ENCODE measurements around the gene PPFIBP2. TPM values are rescaled to one million over a fixed set of nuclear protein-coding genes. Genes with fewer than 3 reads are reported as not detected.

The PPFIBP2 gene
- 57.5 TPM for polyA plus RNA-seq (2013, experiment 1 of 2)
- polyA plus RNA-seq (2013, experiment 2 of 2), result 54.4 TPM

GRCh38 chr11:7513234-7514098, at the start of gene PPFIBP2:
PPFIBP2 (plus strand) TSS chr11:7513999; CDS start chr11:7549476, 35,477 bp downstream.
- Histone ChIP-seq H3K4me3 (ENCODE audit: extremely low read depth, insufficient read depth, low read length, poor library complexity, severe bottlenecking) (peak within 1 kb of the TSS; percentile 68), H3K27ac (ENCODE audit: low read depth, low read length, severe bottlenecking) (peak within 1 kb of the TSS; percentile 53), H3K9me3 (ENCODE audit: control insufficient read depth, low read length) (no peaks in the 10 kb centered on the region), H3K36me3 (ENCODE audit: control insufficient read depth, insufficient read depth, low read length) (no peaks in the 10 kb centered on the region), H3K4me1 (ENCODE audit: control insufficient read depth, insufficient read depth, low read length, poor library complexity, severe bottlenecking) (peaks cover 5% of the 10 kb centered on the region)
- WGBS, 2 experiments (ENCODE audit: insufficient coverage in 2 of 2), result 0 to 1% methylated on average over 32 to 35 of the region's 79 CpGs

GRCh38 chr11:7467652-7468051, 46.1 kb upstream of the PPFIBP2 start:
- H3K4me1 ChIP-seq (ENCODE audit: control insufficient read depth, insufficient read depth, low read length, poor library complexity, severe bottlenecking), result no peaks in the 10 kb centered on the region
- no peak overlapping the region for H3K4me3 ChIP-seq (ENCODE audit: extremely low read depth, insufficient read depth, low read length, poor library complexity, severe bottlenecking)
- WGBS, 2 experiments (ENCODE audit: insufficient coverage in 2 of 2), result 84 to 87% methylated on average over 2 of the region's 2 CpGs

GRCh38 chr11:7469351-7469865, 44.4 kb upstream of the PPFIBP2 start:
- Histone ChIP-seq H3K36me3 (ENCODE audit: control insufficient read depth, insufficient read depth, low read length) (no peaks in the 10 kb centered on the region), H3K4me1 (ENCODE audit: control insufficient read depth, insufficient read depth, low read length, poor library complexity, severe bottlenecking) (no peaks in the 10 kb centered on the region), H3K4me3 (ENCODE audit: extremely low read depth, insufficient read depth, low read length, poor library complexity, severe bottlenecking) (no peak overlapping the region), H3K27ac (ENCODE audit: low read depth, low read length, severe bottlenecking) (no peak overlapping the region), H3K9me3 (ENCODE audit: control insufficient read depth, low read length) (no peaks in the 10 kb centered on the region)
- 94% methylated on average over 2 of the region's 5 CpGs for WGBS, 2 experiments (ENCODE audit: insufficient coverage in 2 of 2)

More at GRCh38 chr11:7467652-7468051, 46.1 kb upstream of the PPFIBP2 start:
- H3K36me3 ChIP-seq (ENCODE audit: control insufficient read depth, insufficient read depth, low read length), result no peaks in the 10 kb centered on the region
- no peaks in the 10 kb centered on the region for H3K9me3 ChIP-seq (ENCODE audit: control insufficient read depth, low read length)
- H3K27ac ChIP-seq (ENCODE audit: low read depth, low read length, severe bottlenecking), result no peak overlapping the region

- H3K27ac ChIP-seq (ENCODE audit: low read depth, low read length, severe bottlenecking), result no peak overlapping the region
- H3K9me3 ChIP-seq (ENCODE audit: control insufficient read depth, low read length), result no peaks in the 10 kb centered on the region
- H3K36me3 ChIP-seq (ENCODE audit: control insufficient read depth, insufficient read depth, low read length), result no peaks in the 10 kb centered on the region
- 94% methylated on average over 3 of the region's 7 CpGs; no CpG with 5 or more reads in 1 of the 2 experiments for WGBS, 2 experiments (ENCODE audit: insufficient coverage in 2 of 2)
- H3K4me1 ChIP-seq (ENCODE audit: control insufficient read depth, insufficient read depth, low read length, poor library complexity, severe bottlenecking), result no peaks in the 10 kb centered on the region
- H3K4me3 ChIP-seq (ENCODE audit: extremely low read depth, insufficient read depth, low read length, poor library complexity, severe bottlenecking), result no peak overlapping the region
These were observed 42.7 kb upstream of the PPFIBP2 start for GRCh38 chr11:7471071-7471470.

DNA sequence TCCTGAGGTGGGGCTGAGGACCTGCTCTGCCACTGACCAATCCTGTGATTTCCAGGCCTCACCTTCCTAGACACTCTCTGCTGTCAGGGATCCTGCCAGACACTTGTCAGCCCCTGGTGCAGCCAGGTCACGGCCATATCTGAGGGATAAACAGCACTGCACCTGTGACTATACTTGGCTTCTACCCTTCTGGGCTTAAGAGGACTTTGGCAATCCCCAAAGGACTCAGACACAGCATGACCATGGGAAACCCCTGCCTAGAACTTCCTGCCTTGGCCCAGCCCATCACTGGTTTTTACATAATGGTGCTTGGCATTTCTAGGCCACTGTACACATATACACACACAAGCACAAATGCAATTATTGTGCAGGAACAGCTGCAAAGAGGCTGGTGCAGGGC, 40.1 kb upstream of the PPFIBP2 start:
- Histone ChIP-seq H3K4me3 (ENCODE audit: extremely low read depth, insufficient read depth, low read length, poor library complexity, severe bottlenecking) (no peak overlapping the region), H3K27ac (ENCODE audit: low read depth, low read length, severe bottlenecking) (no peak overlapping the region), H3K4me1 (ENCODE audit: control insufficient read depth, insufficient read depth, low read length, poor library complexity, severe bottlenecking) (no peaks in the 10 kb centered on the region), H3K9me3 (ENCODE audit: control insufficient read depth, low read length) (no peaks in the 10 kb centered on the region), H3K36me3 (ENCODE audit: control insufficient read depth, insufficient read depth, low read length) (no peaks in the 10 kb centered on the region)
- WGBS, 2 experiments (ENCODE audit: insufficient coverage in 2 of 2), result 21 to 43% methylated on average over 1 of the region's 1 CpG

DNA sequence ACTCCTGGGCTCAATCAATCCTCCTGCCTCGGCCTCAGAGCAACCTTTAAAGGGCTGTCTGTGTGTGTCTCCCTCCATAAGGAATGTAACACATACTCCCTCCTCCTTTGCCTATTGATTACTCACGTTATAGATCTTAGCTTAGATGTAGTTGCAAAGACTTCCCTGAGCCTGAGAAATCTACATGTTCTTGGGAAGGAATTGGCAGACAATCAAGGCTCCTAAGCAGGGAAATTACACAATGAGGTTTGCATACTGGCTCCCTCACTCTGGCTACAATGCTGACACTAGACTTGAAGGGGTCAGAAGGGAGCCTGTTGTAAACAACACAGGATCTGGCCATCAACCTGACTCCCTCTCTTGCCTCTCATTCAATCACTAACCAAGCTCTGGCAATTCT, 33.7 kb upstream of the PPFIBP2 start:
- Histone ChIP-seq H3K36me3 (ENCODE audit: control insufficient read depth, insufficient read depth, low read length) (no peaks in the 10 kb centered on the region), H3K4me3 (ENCODE audit: extremely low read depth, insufficient read depth, low read length, poor library complexity, severe bottlenecking) (no peak overlapping the region), H3K9me3 (ENCODE audit: control insufficient read depth, low read length) (no peaks in the 10 kb centered on the region), H3K4me1 (ENCODE audit: control insufficient read depth, insufficient read depth, low read length, poor library complexity, severe bottlenecking) (peaks cover 4% of the 10 kb centered on the region), H3K27ac (ENCODE audit: low read depth, low read length, severe bottlenecking) (no peak overlapping the region)
- 60 to 80% methylated on average over 1 of the region's 2 CpGs for WGBS, 2 experiments (ENCODE audit: insufficient coverage in 2 of 2)

DNA sequence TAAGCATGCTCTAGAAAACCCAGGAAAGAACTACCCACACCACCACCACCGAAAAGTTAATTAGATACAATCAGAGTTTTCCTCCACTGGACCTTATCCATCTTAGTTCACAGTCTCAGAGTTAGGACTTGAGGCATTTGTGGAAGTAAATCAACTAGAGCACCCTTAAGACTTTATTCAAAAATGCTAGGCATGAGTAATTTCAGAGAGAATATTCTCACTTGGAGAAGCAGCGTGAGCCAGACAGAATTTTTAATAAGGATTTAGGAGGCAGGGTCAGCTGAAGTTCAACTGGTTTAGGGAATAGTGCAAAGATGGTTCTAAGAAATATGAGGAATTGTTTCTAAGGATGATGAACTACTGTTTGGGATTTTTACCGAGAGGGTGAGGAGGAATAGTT, 29.7 kb upstream of the PPFIBP2 start:
- no peaks in the 10 kb centered on the region for H3K36me3 ChIP-seq (ENCODE audit: control insufficient read depth, insufficient read depth, low read length)
- WGBS, 2 experiments (ENCODE audit: insufficient coverage in 2 of 2), result 94 to 96% methylated on average over 2 of the region's 3 CpGs
- no peak overlapping the region for H3K27ac ChIP-seq (ENCODE audit: low read depth, low read length, severe bottlenecking)
- no peak overlapping the region for H3K4me3 ChIP-seq (ENCODE audit: extremely low read depth, insufficient read depth, low read length, poor library complexity, severe bottlenecking)
- H3K9me3 ChIP-seq (ENCODE audit: control insufficient read depth, low read length), result no peaks in the 10 kb centered on the region
- peaks cover 9% of the 10 kb centered on the region for H3K4me1 ChIP-seq (ENCODE audit: control insufficient read depth, insufficient read depth, low read length, poor library complexity, severe bottlenecking)

- WGBS, 2 experiments (ENCODE audit: insufficient coverage in 2 of 2), result 40 to 83% methylated on average over 1 of the region's 3 CpGs
- H3K4me1 ChIP-seq (ENCODE audit: control insufficient read depth, insufficient read depth, low read length, poor library complexity, severe bottlenecking), result peaks cover 9% of the 10 kb centered on the region
- H3K36me3 ChIP-seq (ENCODE audit: control insufficient read depth, insufficient read depth, low read length), result no peaks in the 10 kb centered on the region
- H3K9me3 ChIP-seq (ENCODE audit: control insufficient read depth, low read length), result no peaks in the 10 kb centered on the region
- H3K27ac ChIP-seq (ENCODE audit: low read depth, low read length, severe bottlenecking), result peak overlapping the region; percentile 48
- H3K4me3 ChIP-seq (ENCODE audit: extremely low read depth, insufficient read depth, low read length, poor library complexity, severe bottlenecking), result no peak overlapping the region
These were observed 29.2 kb upstream of the PPFIBP2 start for GRCh38 chr11:7484645-7485044.

GRCh38 chr11:7485186-7486097, 28.4 kb upstream of the PPFIBP2 start, which contains the start of gene OLFML1:
OLFML1 (plus strand) TSS chr11:7485506; CDS start chr11:7485876, 370 bp downstream.
- WGBS, 2 experiments (ENCODE audit: insufficient coverage in 2 of 2), result 94 to 97% methylated on average over 13 to 14 of the region's 15 CpGs
- Histone ChIP-seq H3K4me1 (ENCODE audit: control insufficient read depth, insufficient read depth, low read length, poor library complexity, severe bottlenecking) (peaks cover 14% of the 10 kb centered on the region), H3K27ac (ENCODE audit: low read depth, low read length, severe bottlenecking) (peak within 1 kb of the TSS; percentile 48), H3K4me3 (ENCODE audit: extremely low read depth, insufficient read depth, low read length, poor library complexity, severe bottlenecking) (no peak within 1 kb of the TSS), H3K36me3 (ENCODE audit: control insufficient read depth, insufficient read depth, low read length) (no peaks in the 10 kb centered on the region), H3K9me3 (ENCODE audit: control insufficient read depth, low read length) (no peaks in the 10 kb centered on the region)

GRCh38 chr11:7486098-7486780, 27.6 kb upstream of the PPFIBP2 start:
- Histone ChIP-seq H3K4me3 (ENCODE audit: extremely low read depth, insufficient read depth, low read length, poor library complexity, severe bottlenecking) (no peak overlapping the region), H3K9me3 (ENCODE audit: control insufficient read depth, low read length) (no peaks in the 10 kb centered on the region), H3K36me3 (ENCODE audit: control insufficient read depth, insufficient read depth, low read length) (no peaks in the 10 kb centered on the region), H3K27ac (ENCODE audit: low read depth, low read length, severe bottlenecking) (no peak overlapping the region), H3K4me1 (ENCODE audit: control insufficient read depth, insufficient read depth, low read length, poor library complexity, severe bottlenecking) (peaks cover 17% of the 10 kb centered on the region)
- 90 to 100% methylated on average over 1 to 2 of the region's 2 CpGs for WGBS, 2 experiments (ENCODE audit: insufficient coverage in 2 of 2)

Data from mesodermal cell (in vitro differentiated cells).